T follicular helper cell (primary cell): Measurements from ENCODE around the gene ANKRD44.

Source experiments
- DNase-seq: peaks from one replicate; pipeline ENCODE4 v3.0.0-alpha.2; 2020; ENCODE audit warnings: low read depth

ANKRD44 gene

DNA sequence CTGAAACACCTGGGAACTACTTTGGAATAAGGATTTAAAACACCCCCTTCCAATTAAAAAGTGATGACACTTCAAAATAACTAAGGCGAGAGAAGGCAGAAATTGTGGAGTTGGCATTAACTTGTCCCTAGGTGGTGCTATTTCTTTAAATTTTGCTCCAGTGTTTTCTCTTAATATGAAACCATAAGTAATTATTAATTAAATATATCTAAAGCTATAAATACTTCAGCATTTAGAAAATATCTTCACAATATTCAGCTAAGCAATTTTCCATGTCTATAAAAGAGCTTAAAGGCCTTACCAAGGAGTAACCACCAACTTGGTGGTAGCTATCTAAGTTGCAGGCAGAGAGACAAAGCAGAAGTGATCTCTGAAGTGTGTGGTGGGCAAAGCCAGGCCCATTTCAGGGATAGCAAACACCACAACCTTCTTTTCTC, 197.3 kb downstream of the ANKRD44 start:
- DNase-seq, result no peak

DNA sequence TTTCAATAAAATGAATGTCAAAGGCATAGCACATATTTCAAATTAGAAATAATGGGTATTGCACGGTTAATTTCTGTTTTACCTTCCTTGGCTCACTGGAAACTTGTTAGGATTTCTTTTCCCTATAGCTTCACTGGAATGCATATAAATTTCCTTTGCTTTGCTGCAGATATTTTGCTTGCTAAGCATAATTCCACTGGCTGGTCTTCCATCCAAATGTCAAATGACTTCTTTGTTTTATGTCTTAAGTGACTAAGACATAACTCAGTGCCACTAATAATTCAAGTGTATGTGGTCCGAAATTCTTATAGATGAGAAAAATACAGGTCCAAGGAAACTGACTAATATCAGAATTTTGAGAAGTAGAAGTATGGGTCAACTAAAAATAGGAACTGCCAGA, 201.3 kb downstream of the ANKRD44 start:
- DNase-seq, result no peak

DNA sequence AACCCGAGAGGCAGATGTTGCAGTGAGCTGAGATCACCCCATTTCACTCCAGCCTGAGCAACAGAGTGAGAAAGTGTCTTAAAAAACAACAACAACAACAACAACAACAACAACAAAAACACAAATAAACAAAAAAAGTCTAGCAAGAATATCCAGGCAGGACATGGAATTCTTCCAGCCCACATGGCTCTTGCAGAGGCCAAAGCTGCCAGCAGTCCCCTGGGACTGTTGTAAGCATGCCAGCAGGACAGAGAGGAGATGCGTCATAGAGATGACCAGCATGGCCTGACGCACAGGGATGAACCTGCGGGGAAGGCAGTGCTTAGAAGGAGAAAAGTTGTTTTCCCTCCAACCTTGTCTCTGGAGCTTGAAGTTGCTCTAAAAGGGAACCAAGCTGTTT, 201.8 kb downstream of the ANKRD44 start:
- no peak for DNase-seq

DNA sequence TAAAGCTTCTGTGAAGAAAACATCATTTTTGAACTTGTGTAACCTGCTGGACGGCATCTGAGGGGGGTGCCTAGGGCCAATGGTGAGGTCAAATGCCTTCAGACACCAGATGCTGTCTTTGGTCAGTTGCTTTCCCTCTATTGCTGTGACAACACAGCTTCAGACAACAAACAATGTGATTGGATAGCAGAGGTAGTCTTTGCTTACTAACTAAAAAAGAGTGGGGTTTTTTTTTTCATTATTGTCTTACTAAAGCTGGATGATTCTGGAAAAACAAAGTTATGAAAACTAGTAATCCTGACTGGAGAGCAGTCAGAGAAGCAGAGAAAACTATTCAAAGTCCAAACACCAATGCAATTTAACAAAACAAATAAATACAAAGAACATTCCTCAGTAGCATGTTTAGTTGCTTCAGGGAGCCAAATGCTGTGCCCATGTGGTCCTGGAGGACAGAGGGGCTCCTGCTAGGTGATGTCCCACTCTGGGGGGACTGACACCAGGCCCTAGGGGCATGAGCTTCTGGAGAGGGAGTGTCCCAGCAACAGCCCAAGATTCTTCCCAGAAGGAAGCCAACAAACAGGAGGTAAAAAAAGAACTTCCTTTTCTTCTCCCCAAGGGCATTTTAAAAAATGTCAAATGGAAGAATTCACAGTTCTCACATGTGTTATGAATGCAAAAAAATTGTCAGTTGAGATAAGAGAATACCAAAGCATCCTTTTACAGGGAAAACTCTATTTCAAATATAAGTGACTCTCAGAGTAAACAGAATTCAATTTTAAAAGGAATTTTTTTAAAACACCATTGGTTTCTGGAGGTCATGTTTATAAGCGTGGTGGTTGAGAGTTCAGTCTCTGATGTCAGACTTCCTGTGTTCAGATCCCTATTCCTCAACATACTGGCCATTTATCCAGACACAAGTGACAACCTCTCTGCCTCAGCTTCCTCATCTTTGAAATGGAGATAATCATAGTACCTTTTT, 203.0 kb downstream of the ANKRD44 start:
- DNase-seq, result no peak

DNA sequence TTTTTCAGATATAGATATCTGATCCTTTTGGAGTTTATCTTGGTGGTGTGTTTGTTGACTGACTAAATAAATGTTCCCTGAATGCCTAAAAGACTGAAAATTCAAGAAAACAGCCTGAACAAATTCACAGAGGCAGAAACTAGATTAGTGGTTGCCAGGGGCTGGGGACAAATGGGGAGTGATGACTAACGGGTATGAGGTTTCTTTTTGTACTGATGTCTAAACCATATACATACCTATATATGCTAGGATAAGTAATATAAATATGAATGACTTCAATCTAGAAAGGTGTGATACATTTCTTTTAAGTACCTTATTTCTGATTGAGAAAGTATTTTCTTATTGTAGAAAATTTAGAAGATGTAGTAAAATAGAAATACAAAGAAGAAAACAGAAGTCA, 207.2 kb downstream of the ANKRD44 start:
- DNase-seq, result no peak

DNA sequence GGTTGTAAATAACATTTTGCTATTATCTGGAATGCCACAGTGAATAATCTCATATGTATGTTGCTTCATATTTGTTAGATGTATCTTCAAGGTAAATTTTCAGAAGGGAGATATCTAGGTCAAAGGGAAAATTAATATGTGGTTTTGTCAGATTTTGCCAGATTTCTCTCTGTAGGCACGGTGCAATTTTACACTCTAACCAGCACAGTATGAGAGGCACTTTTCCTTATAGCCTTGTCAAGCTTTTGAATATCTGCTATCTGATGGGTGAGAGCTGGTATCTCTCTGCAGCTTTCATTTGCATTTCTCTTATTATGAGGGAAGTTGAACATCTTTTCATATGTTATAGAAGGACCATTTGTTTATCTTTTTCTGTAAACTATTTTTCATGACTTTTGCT, 208.3 kb downstream of the ANKRD44 start:
- no peak for DNase-seq

DNA sequence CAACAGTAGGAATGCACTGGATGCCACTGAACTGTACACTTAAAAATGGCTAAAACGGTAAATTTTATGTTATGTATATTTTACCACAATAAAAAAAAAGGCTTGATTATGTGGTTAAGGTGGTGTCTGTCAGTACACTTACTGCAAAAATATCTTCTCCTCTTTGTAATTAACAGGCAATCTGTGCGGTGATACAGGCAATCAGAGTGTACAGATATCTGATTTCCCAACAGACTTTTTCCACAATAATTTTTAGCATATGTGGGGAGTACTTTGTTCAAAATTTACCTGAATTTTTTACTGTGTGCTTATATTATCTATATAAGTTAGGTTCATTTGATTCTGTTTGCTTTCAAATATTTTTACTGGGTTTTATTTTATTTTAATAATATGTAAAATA, 209.1 kb downstream of the ANKRD44 start:
- no peak for DNase-seq

DNA sequence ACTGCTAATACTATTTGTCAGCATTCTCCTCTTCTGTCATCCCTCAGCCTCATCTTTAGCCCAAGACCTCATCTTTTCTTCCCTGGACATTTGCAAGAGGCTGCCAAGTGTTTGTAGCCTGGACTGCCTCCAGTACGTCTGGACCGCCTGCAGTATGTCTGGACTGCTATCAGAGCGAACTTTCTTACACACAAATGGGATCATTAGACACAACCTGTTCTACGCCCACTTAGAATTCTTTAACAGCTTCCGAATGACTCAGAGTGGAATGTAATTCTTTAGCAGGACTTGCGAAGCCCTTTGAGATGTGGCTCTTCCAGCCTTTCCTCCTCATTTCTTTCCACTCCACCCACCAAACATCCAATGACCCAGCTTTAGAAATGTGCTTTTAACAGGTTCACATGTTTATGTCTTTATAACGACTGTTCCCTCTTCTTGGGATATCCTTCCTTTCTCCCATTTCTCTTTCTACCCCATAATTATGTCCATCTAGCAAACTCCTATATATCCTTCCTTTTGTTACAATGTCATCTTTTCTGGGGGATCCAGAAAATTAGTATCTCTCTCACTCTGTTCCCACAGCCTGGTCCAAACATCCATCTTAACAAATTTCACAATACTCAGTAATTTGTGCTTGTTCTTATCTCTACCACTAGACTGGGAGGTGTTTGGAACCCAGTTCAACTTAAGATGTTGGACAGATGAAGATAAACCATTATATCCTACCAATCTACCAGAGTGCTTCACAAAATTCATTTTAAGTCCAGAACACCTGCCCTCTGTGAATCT, 212.8 kb downstream of the ANKRD44 start:
- DNase-seq, result no peak

DNA sequence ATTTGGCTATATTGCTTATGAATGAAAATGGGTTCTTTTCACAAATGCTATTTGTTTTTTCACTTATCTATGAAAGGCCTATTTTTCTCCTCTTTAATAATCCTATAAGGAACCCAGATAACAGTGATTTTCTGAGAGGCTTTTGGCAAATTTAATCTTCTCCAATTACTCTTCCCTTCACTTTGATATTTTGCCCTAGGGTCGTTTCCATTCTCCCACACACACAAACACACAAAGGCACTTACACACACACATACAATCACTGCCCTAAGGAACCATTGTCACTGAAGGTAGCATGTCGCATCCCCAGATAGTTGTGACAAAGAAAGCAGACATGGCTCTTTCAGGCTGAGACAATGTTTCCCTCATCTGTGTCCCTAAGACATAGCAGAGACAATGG, 213.9 kb downstream of the ANKRD44 start:
- DNase-seq, result no peak

DNA sequence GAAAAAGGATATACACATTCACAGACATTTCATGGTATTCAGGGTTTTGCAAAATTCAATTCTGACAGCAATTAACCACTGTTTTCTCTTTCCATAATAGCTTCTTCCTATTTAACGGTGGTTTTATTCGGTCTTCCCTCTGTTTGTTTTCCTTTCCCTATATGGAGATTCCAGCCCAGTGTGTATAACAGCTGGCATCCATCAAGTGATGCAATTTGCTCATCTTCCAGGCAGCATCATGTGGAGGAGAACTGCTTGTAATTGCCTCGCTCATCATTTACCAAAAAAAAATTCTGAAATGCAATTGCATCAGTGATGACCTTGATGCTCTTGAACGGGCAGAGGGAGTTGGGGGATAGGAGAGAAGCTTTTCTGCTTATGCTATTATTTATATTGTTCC, 218.1 kb downstream of the ANKRD44 start:
- DNase-seq, result no peak

DNA sequence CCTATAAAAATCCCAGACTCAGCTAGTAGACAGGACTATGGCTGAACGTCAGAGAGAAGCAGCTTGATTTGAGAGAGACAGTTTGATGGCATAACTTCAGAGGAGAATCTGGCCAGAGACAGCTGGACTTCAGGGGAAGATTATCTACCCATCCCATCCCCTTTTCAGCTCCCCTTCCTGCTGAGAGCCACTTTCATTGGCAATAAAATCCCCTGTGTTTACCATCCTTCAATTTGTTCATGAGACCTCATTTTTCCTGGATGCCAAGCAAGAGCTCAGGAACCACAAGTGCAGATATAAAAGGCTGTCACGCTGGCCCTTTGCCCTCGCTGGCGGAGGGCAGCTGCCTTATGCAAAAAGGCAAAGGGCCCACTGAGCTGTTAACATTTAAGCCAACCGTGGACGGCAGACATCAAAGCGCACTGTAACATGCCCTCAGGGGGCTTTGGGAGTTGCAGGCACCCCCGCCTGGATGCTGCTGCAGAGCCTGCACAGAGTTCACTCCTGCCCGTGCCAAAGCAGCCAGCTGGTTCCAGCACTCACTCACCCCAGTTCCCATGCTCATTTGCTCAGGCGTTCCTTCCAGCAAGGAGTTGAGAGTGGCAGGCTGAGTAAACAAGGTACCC, 219.7 kb downstream of the ANKRD44 start:
- DNase-seq, result no peak

DNA sequence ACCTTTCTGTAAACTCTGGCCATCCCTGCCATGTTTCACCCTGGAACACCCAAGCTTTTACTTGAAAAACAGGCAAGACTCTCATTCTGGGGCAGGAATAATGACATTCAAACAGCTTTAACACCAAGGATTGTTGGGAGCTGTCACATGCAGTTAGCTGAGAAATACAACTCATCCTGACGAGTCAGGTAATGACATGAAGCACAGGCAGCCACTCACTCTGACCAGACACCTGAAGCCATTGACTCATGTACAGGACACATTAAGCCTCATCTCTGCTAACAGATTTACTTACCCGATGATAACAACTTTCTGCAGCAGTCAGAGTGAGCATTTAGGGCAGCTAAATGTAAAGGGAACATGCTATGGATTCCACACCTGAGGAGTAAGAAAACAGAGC, 220.9 kb downstream of the ANKRD44 start:
- DNase-seq, result no peak

DNA sequence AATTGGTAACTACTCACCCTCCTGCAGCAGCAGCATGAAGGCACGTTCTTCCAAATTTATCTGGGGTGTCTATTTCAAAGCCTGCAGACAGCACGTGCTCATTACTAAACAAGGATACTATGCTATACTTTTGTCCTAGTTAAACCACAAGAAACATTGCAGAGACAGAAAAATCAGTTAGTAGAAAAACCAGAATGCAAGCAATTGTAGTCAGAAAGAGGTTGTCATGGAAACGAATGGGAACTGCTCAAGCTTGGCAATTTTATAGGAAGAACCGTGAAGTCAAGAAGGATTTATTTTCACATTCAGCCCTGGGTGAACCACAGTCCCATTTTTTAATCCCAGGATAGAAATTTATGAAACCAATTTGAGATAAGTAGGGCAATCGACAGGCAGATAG, 221.9 kb downstream of the ANKRD44 start:
- DNase-seq, result no peak

DNA sequence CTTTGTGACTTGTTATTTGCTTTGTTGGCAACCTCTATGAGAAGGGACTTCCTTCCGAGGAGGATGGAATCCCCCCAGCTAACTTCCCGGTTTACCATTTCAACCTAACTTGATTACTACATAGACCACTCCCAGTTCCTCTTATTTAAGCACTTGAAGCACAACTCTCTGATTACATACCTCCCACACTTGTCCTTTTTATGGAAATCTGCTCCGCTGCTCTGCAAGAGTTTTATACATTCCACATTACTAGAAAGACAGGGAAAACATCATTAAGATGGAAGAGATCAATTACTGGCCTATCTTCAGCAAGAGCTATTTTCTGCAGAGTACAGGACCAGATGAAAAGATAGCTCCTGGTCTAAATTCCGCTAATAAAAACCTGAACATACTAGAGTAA, 224.1 kb downstream of the ANKRD44 start:
- DNase-seq, result no peak

DNA sequence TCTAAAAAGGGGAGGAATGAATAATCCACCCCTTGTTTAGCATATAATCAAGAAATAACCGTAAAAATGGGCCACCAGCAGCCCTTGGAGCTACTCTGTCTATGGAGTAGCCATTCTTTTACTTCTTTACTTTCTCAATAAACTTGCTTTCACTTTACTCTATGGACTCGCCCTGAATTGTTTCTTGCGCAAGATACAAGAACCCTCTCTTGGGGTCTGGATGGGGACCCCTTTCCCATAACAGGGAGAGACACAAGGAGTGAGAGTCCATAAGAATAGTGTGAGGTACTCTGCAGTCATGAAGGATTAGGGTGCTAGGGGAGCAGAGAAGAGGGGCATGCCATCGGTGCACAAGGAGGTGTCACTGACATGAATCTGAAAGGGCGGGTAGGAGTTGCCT, 224.9 kb downstream of the ANKRD44 start:
- no peak for DNase-seq

DNA sequence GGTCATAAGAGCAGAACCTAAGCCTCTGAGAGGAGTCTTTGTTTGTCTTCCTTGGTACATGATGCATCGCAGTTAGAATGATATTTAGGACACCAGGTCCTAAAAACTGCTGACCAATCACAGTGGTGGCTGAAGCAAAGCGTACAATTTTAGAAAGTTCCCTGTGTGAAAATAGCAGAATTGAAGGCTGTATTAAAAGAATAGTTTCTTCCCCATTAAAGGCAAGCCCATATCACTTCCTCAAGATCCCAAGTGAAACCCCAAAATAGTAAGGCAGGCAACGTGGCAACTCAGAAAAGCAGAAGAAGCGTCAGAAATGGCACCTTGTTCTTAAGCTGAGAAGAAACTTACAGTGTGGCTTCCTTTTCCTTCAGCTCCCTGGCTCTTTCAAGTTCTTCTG, 229.3 kb downstream of the ANKRD44 start:
- no peak for DNase-seq

DNA sequence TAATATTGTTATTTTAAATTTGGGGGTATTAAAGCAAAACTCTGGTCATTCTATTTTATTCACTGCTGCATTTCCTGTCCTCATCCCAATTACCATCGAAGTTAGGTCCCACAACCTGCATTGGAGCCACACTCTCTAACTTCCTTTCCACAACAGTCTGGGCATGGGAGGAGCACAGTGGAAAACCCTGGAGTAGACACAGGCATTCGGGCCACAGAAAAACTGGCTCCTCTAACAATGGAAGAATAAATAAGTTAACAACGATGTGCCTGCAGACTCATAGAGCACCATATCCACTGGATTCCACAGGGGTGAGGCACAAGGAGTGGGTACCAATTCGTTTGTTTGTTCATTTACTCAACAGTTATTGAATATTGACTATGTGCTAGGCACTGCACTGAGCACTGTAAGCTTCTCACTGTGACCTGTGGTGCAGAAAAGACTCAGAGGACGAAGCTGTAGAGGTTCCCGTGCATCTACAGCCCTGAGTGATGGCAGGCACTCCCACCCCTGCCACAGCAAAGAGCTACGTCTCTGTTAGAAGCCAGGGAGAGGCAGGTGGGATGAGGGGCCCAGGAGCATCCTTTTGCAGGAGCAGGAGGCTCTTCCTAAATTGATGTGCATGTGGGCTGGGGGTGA, 229.9 kb downstream of the ANKRD44 start:
- DNase-seq, result no peak

DNA sequence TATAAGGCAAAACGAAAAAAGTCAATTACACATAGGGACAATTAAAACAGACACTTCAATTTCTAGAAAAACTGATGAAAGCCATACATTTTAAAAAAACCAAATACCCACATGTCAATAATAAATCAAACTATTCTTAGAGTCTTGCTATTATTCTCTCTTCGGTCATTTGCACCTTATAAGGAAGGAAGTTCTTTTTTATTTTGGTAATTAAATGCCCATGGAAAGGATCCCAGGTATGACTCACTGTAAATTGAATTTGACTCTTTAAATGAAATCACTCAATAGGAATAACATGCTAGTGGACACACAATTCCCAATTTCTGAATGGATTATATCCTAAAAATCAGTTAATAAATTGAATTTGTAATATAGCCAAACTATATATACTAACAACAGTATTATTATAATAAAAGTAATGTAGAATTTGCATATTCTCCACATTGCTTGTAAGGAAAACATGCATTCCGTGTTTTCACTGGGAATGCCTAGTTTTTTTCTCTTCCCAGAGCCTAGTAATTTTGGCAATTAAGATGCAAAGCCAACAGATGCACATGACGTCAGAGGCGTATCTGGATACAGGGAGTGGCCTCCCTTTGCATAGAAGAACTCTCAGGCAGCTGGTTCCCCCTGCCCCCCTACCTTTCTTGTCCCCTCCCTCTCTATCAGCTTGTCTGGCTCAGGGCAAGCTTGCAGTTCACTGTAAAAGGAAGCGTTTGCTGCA, 230.6 kb downstream of the ANKRD44 start:
- no peak for DNase-seq

DNA sequence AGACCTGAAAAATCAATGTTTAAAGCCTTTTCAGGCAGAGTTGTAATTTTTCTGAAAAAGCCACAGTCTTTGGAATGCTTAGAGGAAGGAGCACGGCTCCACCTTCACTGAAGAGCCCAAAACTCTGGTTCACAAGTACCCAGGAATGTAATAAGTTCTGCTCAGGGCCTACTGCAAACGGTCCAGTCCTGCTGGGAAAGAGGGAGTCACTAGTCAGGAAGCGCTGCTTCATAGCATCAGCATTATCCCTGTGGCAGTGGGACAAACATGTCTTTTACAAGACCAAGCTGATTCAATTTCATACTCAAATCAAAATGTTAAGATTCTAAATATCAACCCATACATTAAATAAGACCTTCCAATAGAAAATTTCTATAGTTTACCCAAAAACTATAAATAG, 231.2 kb downstream of the ANKRD44 start:
- DNase-seq, result no peak

DNA sequence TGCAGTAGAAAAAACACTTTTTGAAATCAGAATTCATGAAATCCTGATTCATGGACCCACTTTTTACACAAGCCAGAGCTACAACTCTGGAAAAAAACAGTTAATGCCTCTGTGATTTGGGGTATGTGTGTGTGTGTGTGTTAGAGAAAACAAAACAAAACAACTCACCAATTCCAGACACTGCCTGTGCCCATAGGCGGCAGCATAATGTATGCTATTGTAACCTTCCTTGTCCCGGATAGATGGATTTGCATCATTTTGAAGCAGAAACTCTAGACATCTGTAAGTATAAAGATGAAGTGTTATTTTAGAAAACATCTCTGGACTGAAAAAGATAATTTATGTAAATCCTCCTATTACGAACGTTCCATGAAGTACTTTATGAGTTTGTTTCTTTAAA, 232.0 kb downstream of the ANKRD44 start:
- DNase-seq, result no peak

DNA sequence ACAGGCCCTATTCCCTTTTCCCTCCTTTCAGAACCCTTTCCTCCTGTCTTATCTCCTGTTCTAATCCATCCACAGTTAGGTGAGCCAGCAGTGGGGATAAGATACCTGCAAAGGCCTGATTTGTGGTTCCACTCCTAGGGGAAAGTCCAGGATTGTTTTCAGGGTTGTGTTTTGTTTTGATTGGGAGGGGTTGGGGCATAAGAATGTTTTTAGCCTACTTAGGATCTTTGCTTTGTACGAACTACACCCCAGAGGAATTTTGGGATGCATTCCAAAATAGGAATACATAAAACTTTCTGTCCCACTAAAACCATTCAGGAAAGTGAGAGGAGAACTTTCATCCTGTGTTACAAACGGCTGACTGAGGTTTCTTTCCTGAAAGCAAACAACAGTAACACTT, 233.2 kb downstream of the ANKRD44 start:
- DNase-seq, result no peak
